ENCODE measurements around the gene FAM107B.

- no peak for TF ChIP-seq CTCF (IDR thresholded peaks at IDR 0.05)
- TF ChIP-seq EZH2phosphoT487 (IDR thresholded peaks at IDR 0.05), result no peak
- TF ChIP-seq EZH2 (IDR thresholded peaks at IDR 0.05), result no peak
Observed at GRCh38 chr10:14707481-14707880, 67.2 kb downstream of the FAM107B start.

Data from neural progenitor cell (in vitro differentiated cells).